HAP-1 (cell line): ENCODE results near the gene SLC25A53.
"Not testable (repeated sequence)": the region's sequence is repeated elsewhere in the genome, so short reads cannot be mapped to it uniquely, and the experiment has no call there.

Source experiments
- DNase-seq, 2 experiments: peaks; one replicate each; pipeline ENCODE4 v3.0.0-alpha.2; 2016 to 2020; ENCODE audit warnings: low spot score in 2 of 2
- H3K27me3 ChIP-seq: fragments of 250-450 bp; sonication (Bioruptor Pico); 2 replicates; pipeline ENCODE4 v1.5.1; 2020; ENCODE audit warnings: low read depth, mild to moderate bottlenecking, moderate library complexity
- H3K36me3 ChIP-seq: fragments of 250-450 bp; sonication (Bioruptor Pico); replicated peaks from 2 replicates; pipeline ENCODE4 v1.5.1; 2020; ENCODE audit warnings: mild to moderate bottlenecking
- H3K4me1 ChIP-seq: fragments of 250-450 bp; sonication (Bioruptor Pico); 2 replicates; pipeline ENCODE4 v1.5.1; 2020; ENCODE audit warnings: mild to moderate bottlenecking
- H3K4me3 ChIP-seq: fragments of 250-450 bp; sonication (Bioruptor Pico); 2 replicates; pipeline ENCODE4 v1.5.1; 2020; ENCODE audit warnings: mild to moderate bottlenecking, moderate library complexity
- H3K9me3 ChIP-seq: fragments of 250-450 bp; sonication (Bioruptor Pico); 2 replicates; pipeline ENCODE4 v1.5.1; 2020; ENCODE audit warnings: mild to moderate bottlenecking, moderate library complexity
- in situ Hi-C: fragments of 300-500 bp; cut with MboI; formaldehyde crosslinking; loops from 3 replicates; pipeline ENCODE4 v1.14.3; 2020; ENCODE audit warnings: low sequenced_read_pairs, inconsistent platforms, mixed read lengths

SLC25A53 gene

DNA sequence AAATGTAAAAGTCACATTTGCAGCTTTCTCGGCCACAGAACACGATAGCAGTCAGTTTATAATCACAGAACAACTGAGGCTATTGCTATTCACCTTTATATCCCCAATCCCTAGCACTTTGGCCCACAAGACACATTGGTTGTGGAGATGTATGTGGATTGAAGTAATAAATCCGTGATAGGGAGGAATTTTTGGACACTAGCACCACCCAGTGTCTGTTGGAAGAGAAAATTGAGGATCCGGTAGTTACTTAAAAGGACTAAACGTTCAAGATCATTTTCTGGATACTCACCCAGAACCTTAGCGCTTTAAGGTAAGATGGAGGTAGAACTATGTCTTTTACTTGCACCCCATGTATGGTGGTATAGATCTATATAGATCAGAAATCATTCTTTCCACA lies 79.0 kb downstream of the SLC25A53 start:
- H3K9me3 ChIP-seq, H3K27me3 ChIP-seq, in situ Hi-C loops, H3K4me3 ChIP-seq, DNase-seq, H3K4me1 ChIP-seq, H3K36me3 ChIP-seq: not testable (repeated sequence)

- H3K36me3 ChIP-seq, DNase-seq, in situ Hi-C loops, H3K9me3 ChIP-seq, H3K4me3 ChIP-seq, H3K27me3 ChIP-seq, H3K4me1 ChIP-seq: not testable (repeated sequence)
Measured at GRCh38 chrX:104075778-104076445, 80.9 kb downstream of the SLC25A53 start, which contains the start of gene TMSB15C. Gene TMSB15C, minus strand, starts transcription at chrX:104076236.

DNA sequence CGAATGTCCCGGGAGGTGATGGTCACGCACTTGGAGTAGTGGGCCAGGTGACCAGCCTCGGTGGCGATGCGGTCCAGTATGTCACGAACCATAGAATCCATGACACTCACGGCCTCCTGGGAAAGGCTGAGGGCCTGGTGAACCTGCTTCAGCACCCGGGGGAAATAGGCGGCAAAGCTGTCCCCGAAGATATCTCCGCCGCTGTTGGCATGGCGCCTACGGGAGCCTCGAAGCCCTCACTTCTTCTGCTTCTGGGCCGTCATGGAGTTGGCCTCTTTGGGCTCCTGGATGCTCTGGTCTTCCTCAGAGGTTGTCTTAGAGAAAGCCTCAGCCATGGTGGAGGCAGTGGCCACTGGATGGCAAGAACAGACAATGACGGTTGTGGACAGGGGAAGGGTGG lies 94.2 kb downstream of the SLC25A53 start:
- H3K27me3 ChIP-seq, DNase-seq, H3K4me1 ChIP-seq, in situ Hi-C loops, H3K9me3 ChIP-seq, H3K4me3 ChIP-seq, H3K36me3 ChIP-seq: not testable (repeated sequence)

DNA sequence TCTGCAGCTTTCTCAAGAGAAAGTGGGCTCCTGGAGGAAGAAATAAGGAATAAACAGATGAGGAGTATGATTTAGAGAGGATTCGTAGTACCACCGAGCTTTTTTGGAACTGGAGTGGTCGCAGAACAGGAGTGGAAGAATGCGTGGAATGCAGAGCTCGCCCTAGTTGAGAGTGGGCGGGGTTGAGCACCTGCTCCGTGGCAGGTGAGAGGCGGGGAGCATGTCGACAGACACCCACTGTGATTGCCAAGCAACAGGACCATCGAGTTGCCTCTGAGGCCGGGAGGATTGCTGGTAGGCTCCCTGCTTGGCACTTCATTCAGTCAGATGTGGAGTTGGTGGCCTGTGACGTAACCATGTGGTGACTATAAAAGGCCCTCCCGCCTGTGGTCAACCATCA lies 101.9 kb downstream of the SLC25A53 start:
- H3K36me3 ChIP-seq, in situ Hi-C loops, H3K4me1 ChIP-seq, H3K9me3 ChIP-seq, H3K4me3 ChIP-seq, H3K27me3 ChIP-seq, DNase-seq: not testable (repeated sequence)
